ENCODE data around the gene BMF.
"Not testable (repeated sequence)": the region's sequence is repeated elsewhere in the genome, so short reads cannot be mapped to it uniquely, and the experiment has no call there.

BMF gene

DNA sequence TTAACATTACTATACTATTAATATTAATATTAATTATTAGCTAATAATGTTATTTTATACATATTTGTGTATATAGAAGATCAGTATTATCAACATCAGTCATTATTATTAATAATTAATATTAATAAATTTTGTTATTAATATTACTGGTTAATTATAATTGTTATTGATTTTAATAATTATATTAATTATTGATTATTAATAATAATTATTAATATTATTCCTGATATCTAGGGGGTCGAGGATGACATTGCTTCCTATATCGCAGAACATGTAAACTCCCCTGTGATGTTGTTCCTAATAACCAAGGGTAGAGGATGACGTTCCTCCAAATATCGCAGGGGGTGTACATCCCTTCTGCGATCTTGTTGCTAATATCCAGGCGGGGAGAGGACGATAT lies 17.3 kb upstream of the BMF start:
- no peak overlapping the region for H3K4me2 ChIP-seq (ENCODE audit: low read length, poor library complexity, severe bottlenecking)
- WGBS: 92% methylated on average over 7 of the region's 7 CpGs

DNA sequence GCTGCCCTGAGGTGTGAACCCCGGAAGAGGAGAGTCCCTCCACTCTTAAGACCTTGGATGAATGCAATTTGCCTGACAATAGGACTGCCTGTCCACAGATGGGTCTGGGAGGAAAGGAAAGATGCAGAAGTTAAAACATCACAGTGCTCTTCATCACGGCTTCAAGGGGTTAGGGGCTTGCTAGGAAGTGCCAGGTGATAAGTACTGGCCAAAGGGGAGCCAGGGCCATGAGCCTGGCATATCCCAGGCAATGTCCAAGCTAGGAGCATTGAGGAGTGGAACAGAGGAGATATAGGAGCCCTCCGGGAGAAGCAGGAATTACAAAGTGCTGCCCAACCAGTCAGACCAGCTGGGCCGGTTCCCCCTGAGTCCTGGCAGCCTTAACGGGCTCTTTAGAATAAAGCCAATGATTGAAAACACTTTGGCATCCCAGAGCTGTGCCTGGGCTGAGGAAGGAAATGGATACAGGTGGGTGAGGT lies 16.2 kb upstream of the BMF start:
- not testable (repeated sequence) for H3K14ac ChIP-seq (ENCODE audit: low read length in 2 of 2); H2BK120ac ChIP-seq (ENCODE audit: low read depth, low read length); DNase-seq; H3K9me3 ChIP-seq (ENCODE audit: control insufficient read depth, low read length); H3K4me1 ChIP-seq (ENCODE audit: control insufficient read depth, insufficient read depth, low read depth, low read length); H4K91ac ChIP-seq (ENCODE audit: low read length); H3K4me3 ChIP-seq (ENCODE audit: insufficient read depth in 1 of 2, low read depth in 1 of 2, low read length in 2 of 2); H3K36me3 ChIP-seq (ENCODE audit: control insufficient read depth in 1 of 2, insufficient read depth in 2 of 2, low read depth in 1 of 2, low read length in 2 of 2); H2BK15ac ChIP-seq (ENCODE audit: low read depth, poor library complexity, severe bottlenecking); H3K27ac ChIP-seq (ENCODE audit: low read length, poor library complexity, severe bottlenecking); H2AFZ ChIP-seq (ENCODE audit: low read depth, low read length); H3K79me1 ChIP-seq (replicated peaks; ENCODE audit: low read length, poor library complexity, severe bottlenecking); H3K4me2 ChIP-seq (ENCODE audit: low read length, poor library complexity, severe bottlenecking); H2AK5ac ChIP-seq (ENCODE audit: low read length, severe bottlenecking); H3K4ac ChIP-seq (ENCODE audit: low read depth in 1 of 2, low read length in 2 of 2); H2BK5ac ChIP-seq (ENCODE audit: low read depth, low read length, poor library complexity, severe bottlenecking); H3K18ac ChIP-seq (ENCODE audit: low read depth in 1 of 2, low read length in 2 of 2); H2BK12ac ChIP-seq (ENCODE audit: low read length in 2 of 2); H3K9ac ChIP-seq (ENCODE audit: low read length); H3K23ac ChIP-seq (ENCODE audit: low read length in 2 of 2); H4K8ac ChIP-seq (ENCODE audit: low read length)
- 31% methylated on average over 4 of the region's 5 CpGs for WGBS
- H3K27me3 ChIP-seq (ENCODE audit: control insufficient read depth in 1 of 2, insufficient read depth in 1 of 2, low read length in 2 of 2): peaks cover 0 to 45% of the 10 kb centered on the region in 2 experiments

More for the DNA sequence above, 17.3 kb upstream of the BMF start:
- Histone ChIP-seq H2AFZ (ENCODE audit: low read depth, low read length) (no peak overlapping the region), H3K4me3 (ENCODE audit: insufficient read depth in 1 of 2, low read depth in 1 of 2, low read length in 2 of 2) (no peak overlapping the region), H4K91ac (ENCODE audit: low read length) (no peak overlapping the region), H2BK120ac (ENCODE audit: low read depth, low read length) (no peak overlapping the region), H3K18ac (ENCODE audit: low read depth in 1 of 2, low read length in 2 of 2) (no peak overlapping the region), H3K36me3 (ENCODE audit: control insufficient read depth in 1 of 2, insufficient read depth in 2 of 2, low read depth in 1 of 2, low read length in 2 of 2) (no peaks in the 10 kb centered on the region), H3K4ac (ENCODE audit: low read depth in 1 of 2, low read length in 2 of 2) (no peak overlapping the region), H3K9me3 (ENCODE audit: control insufficient read depth, low read length) (no peaks in the 10 kb centered on the region), H2BK5ac (ENCODE audit: low read depth, low read length, poor library complexity, severe bottlenecking) (no peak overlapping the region), H2BK15ac (ENCODE audit: low read depth, poor library complexity, severe bottlenecking) (no peak overlapping the region), H3K4me1 (ENCODE audit: control insufficient read depth, insufficient read depth, low read depth, low read length) (no peaks in the 10 kb centered on the region), H3K23ac (ENCODE audit: low read length in 2 of 2) (no peak overlapping the region), H3K79me1 (replicated peaks; ENCODE audit: low read length, poor library complexity, severe bottlenecking) (no peaks in the 10 kb centered on the region), H3K27ac (ENCODE audit: low read length, poor library complexity, severe bottlenecking) (no peak overlapping the region), H3K9ac (ENCODE audit: low read length) (no peak overlapping the region), H2BK12ac (ENCODE audit: low read length in 2 of 2) (no peak overlapping the region), H2AK5ac (ENCODE audit: low read length, severe bottlenecking) (no peak overlapping the region), H3K27me3 (ENCODE audit: control insufficient read depth in 1 of 2, insufficient read depth in 1 of 2, low read length in 2 of 2) (peaks cover under 1 to 46% of the 10 kb centered on the region in 2 experiments), H4K8ac (ENCODE audit: low read length) (no peak overlapping the region), H3K14ac (ENCODE audit: low read length in 2 of 2) (no peak overlapping the region)
- DNase-seq: no peak

DNA sequence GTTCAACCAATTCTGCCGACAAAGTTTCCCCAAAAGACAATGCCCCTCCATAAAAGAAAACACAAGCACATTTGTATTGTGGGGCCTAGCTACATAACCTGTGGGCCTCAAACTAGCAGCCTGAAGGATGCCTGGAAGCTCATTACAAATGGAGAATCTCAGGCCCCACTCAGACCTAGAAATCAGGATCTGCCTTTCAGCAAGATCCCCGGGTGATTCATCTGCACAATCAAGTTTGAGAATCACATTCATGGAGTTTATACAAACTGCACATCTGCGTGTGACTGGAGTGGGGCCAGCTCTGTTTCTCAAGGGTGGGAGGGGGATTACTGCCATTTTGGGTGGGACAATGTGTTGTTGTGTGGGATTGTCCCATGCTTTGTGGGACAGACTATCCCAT lies 15.7 kb upstream of the BMF start:
- not testable (repeated sequence) for H3K23ac ChIP-seq (ENCODE audit: low read length in 2 of 2); H3K14ac ChIP-seq (ENCODE audit: low read length in 2 of 2); H3K27ac ChIP-seq (ENCODE audit: low read length, poor library complexity, severe bottlenecking); H4K91ac ChIP-seq (ENCODE audit: low read length); H2AFZ ChIP-seq (ENCODE audit: low read depth, low read length); H3K18ac ChIP-seq (ENCODE audit: low read depth in 1 of 2, low read length in 2 of 2); H3K9me3 ChIP-seq (ENCODE audit: control insufficient read depth, low read length); H3K4me1 ChIP-seq (ENCODE audit: control insufficient read depth, insufficient read depth, low read depth, low read length); H2BK120ac ChIP-seq (ENCODE audit: low read depth, low read length); DNase-seq; H3K36me3 ChIP-seq (ENCODE audit: control insufficient read depth in 1 of 2, insufficient read depth in 2 of 2, low read depth in 1 of 2, low read length in 2 of 2); H3K9ac ChIP-seq (ENCODE audit: low read length); H2AK5ac ChIP-seq (ENCODE audit: low read length, severe bottlenecking); H3K4me2 ChIP-seq (ENCODE audit: low read length, poor library complexity, severe bottlenecking); H3K79me1 ChIP-seq (replicated peaks; ENCODE audit: low read length, poor library complexity, severe bottlenecking); H2BK15ac ChIP-seq (ENCODE audit: low read depth, poor library complexity, severe bottlenecking); H3K4me3 ChIP-seq (ENCODE audit: insufficient read depth in 1 of 2, low read depth in 1 of 2, low read length in 2 of 2); H4K8ac ChIP-seq (ENCODE audit: low read length); H3K4ac ChIP-seq (ENCODE audit: low read depth in 1 of 2, low read length in 2 of 2); H2BK5ac ChIP-seq (ENCODE audit: low read depth, low read length, poor library complexity, severe bottlenecking); H2BK12ac ChIP-seq (ENCODE audit: low read length in 2 of 2)
- WGBS: 83% methylated on average over 3 of the region's 3 CpGs
- H3K27me3 ChIP-seq (ENCODE audit: control insufficient read depth in 1 of 2, insufficient read depth in 1 of 2, low read length in 2 of 2): peaks cover 0 to 40% of the 10 kb centered on the region in 2 experiments

DNA sequence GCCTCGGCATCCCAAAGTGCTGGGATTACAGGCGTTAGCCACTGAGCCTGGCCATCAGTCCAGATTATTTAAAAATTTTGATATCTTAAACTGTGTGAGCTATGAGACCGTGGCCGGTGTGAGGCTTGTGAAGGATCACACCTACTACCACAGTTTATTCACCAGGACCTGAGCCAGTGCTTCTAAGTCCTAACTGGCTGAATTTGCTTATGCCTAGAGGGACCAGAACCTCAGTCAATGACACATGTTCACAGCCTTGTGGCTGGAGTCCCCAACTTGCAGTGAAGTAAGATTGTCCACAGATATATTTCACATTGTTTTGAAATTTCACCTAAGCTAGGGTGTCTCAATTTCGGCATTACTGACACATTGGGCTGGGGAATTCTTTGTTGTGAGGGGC lies 15.2 kb upstream of the BMF start:
- H4K8ac ChIP-seq (ENCODE audit: low read length); H3K79me1 ChIP-seq (replicated peaks; ENCODE audit: low read length, poor library complexity, severe bottlenecking); H4K91ac ChIP-seq (ENCODE audit: low read length); H2BK5ac ChIP-seq (ENCODE audit: low read depth, low read length, poor library complexity, severe bottlenecking); H3K4me1 ChIP-seq (ENCODE audit: control insufficient read depth, insufficient read depth, low read depth, low read length); DNase-seq; H3K36me3 ChIP-seq (ENCODE audit: control insufficient read depth in 1 of 2, insufficient read depth in 2 of 2, low read depth in 1 of 2, low read length in 2 of 2); H2AK5ac ChIP-seq (ENCODE audit: low read length, severe bottlenecking); H3K14ac ChIP-seq (ENCODE audit: low read length in 2 of 2); H3K4me2 ChIP-seq (ENCODE audit: low read length, poor library complexity, severe bottlenecking); H3K9ac ChIP-seq (ENCODE audit: low read length); H2AFZ ChIP-seq (ENCODE audit: low read depth, low read length); H3K27ac ChIP-seq (ENCODE audit: low read length, poor library complexity, severe bottlenecking); H3K9me3 ChIP-seq (ENCODE audit: control insufficient read depth, low read length); H2BK15ac ChIP-seq (ENCODE audit: low read depth, poor library complexity, severe bottlenecking); H3K4ac ChIP-seq (ENCODE audit: low read depth in 1 of 2, low read length in 2 of 2); H2BK12ac ChIP-seq (ENCODE audit: low read length in 2 of 2); H3K23ac ChIP-seq (ENCODE audit: low read length in 2 of 2); H3K4me3 ChIP-seq (ENCODE audit: insufficient read depth in 1 of 2, low read depth in 1 of 2, low read length in 2 of 2); H3K18ac ChIP-seq (ENCODE audit: low read depth in 1 of 2, low read length in 2 of 2); H2BK120ac ChIP-seq (ENCODE audit: low read depth, low read length): not testable (repeated sequence)
- WGBS: 100% methylated on average over 1 of the region's 5 CpGs
- H3K27me3 ChIP-seq (ENCODE audit: control insufficient read depth in 1 of 2, insufficient read depth in 1 of 2, low read length in 2 of 2): peaks cover 0 to 36% of the 10 kb centered on the region in 2 experiments
